NAMALWA (cell line): Measurements from ENCODE around the gene LINC00632.

Experiments used
- DNase-seq: peaks from one replicate; pipeline ENCODE4 v3.0.0-alpha.2; 2015; ENCODE audit warnings: low spot score

LINC00632 gene

GRCh38 chrX:140765043-140765784, 55.7 kb downstream of the LINC00632 start:
- no peak for DNase-seq

DNA sequence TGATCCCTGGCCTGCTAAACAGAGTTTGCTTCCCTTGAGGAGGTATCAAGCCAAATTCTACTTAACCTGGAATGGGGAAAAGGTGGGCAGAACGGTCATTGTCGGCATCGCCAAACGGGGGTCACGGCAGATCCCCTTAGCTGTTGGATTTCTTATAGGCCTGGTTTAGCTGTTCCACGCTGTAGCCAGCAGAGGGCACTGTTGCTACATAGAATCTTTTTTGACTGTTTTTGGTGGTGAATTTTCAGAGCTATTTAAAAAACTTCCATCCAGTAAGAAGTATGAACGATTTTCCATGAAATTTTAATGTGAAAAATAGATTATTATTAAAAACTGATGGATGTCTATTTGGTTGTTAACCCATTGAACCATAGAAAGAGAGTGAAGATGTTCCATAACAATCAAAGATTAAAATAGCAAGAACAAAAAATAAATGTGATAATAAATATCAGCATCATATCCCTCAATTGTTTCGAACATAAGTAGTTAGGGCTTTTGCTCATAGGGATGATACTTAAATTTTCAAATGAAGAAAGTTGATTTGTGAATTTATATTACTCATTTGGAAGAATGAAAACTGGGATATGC, 56.6 kb downstream of the LINC00632 start:
- peak; percentile 71 for DNase-seq

DNA sequence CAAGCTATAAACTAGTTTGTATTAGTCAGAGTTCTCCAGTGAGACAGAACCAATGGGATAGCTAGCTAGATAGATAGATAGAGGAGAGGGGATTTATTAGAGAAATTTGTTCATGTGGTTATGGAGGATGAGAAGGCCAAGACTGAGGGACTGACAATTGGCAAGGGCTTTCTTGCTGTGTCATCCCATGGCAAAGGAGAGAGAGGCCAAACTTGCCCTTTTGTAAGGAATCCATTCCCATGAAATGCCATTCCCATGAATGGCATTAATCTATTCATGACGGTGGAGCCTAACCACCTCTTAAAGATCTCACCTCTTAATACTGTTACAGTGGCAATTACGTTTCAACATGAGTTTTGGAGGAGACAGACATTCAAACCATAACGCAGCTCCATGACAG, 58.1 kb downstream of the LINC00632 start:
- DNase-seq: no peak

DNA sequence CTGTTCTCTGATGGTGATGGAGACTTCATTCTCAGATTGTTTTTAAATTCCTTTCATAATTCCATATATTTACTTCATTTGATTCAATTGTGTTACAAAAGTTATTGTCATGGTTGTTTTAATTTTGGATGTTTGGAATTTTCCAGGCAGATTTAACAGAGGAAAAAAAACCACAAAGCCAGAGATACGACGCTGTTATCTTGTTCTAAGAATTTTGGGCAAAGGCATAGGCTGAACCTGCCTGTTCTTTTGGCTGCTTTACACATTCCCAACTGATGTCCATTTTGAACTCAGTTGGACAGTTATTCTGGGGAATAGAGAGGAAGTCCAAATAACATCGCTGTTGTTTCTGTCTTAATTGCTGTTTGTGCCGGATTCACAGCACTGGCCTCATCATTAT, 65.7 kb downstream of the LINC00632 start:
- DNase-seq: no peak

GRCh38 chrX:140776320-140776719, 66.8 kb downstream of the LINC00632 start:
- DNase-seq: no peak

DNA sequence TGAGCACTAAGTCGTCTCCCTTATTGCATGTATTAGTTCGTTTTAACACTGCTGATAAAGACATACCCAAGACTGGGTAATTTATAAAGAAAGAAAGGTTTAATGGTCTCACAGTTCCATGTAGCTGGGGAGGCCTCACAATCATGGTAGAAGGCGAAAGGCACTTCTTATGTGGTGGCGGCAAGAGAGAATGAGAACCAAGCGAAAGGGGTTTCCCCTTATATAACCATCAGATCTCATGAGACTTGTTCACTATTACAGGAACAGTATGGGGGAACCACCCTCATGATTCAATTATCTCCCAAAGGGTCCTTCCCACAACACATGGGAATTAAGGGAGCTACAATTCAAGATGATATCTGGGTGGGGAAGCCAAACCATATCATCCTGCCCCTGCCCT, 85.1 kb downstream of the LINC00632 start:
- no peak for DNase-seq

DNA sequence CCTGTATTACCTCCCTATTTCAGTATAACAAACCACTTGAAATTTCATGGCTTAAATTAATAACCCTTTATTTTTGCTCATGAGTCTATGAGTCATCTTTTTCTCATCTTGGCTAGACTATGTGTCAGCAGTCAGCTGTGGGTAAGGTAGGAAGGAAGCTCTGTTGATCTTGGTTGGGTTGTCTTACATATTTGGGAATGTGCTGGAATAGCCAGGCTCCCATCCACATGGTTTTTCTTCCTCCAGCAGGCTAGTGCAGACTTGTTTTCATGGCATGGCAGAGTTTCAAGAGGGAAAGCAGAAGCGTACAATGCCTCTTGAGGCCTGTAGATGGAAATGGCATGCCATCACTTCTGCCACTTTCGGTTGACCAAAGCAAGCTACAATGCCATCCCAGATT, 89.7 kb downstream of the LINC00632 start:
- no peak for DNase-seq

- DNase-seq: no peak
These were observed 94.7 kb downstream of the LINC00632 start for GRCh38 chrX:140804292-140804691.

DNA sequence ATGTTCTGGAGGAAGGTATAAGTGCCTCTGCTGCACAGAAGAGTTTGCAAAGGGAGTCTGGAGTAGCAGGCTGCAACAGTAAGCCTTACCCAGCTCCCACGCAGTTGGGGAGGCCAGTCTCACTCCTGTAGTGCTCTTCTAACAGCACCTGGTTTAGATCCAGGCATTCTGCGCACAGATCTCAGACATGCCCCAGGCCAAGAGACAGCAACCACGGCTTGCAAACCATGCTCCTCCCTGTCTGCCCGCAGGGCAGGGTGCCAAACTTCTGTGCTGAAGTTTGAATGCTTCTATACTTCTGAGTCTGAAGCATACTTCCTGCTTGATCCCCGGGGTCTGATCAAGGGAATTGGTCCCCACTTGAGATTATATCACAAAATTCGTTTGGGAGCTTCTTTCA, 106.3 kb downstream of the LINC00632 start:
- peak; percentile 33 for DNase-seq

- peak; percentile 66 for DNase-seq
These were observed 108.4 kb downstream of the LINC00632 start for GRCh38 chrX:140817943-140818342.

DNA sequence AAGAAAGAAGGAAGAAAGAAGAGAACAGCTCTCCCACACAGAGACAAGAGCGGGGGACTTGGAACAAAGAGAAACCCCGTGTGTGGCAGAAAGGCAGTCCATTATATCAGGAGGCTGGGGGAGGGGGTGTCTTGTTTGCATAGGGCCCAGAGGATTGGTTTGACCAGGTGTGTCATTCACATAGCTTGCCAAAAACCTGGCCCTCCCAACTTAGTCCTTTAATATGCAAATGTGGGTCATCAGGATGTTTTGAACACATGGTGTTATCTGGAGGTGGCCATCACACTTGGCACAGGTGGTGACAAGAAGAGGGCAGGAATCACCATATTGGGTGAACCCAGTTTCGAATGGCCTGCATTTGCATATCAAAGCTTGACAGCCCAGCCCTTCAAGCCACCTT, 111.7 kb downstream of the LINC00632 start:
- DNase-seq: peak; percentile 77

- peak; percentile 71 for DNase-seq
These were observed 112.6 kb downstream of the LINC00632 start for GRCh38 chrX:140822184-140822583.

DNA sequence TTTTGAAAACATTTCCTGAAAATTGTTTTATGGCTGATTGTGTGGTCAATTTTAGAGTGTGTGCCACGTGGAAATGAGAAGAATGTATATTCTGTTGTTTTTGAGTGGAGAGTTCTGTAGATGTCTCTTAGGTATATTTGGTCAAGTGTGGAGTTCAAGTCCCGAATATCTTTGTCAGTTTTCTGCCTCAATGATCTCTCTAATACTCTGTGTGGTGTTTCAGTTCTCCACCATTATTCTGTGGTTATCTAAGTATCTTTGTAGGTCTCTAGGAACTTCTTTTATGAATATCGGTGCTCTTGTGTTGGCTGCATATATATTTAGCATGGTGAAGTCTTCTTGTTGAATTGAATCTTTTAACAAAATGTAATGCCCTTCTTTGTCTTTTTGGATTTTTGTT, 113.3 kb downstream of the LINC00632 start:
- DNase-seq: peak; percentile 31

GRCh38 chrX:140836874-140837273, 127.3 kb downstream of the LINC00632 start:
- DNase-seq: no peak
